H1 (cell line): ENCODE data around the gene TNFAIP2. TPM values are rescaled to one million over a fixed set of nuclear protein-coding genes. Genes with fewer than 3 reads are reported as not detected.

ENCODE experiments used
- ATF3 ChIP-seq: IDR thresholded peaks from 2 replicates; pipeline ENCODE4 v1.6.1; 2011; ENCODE audit warnings: low read depth, mild to moderate bottlenecking, low read length; ENCODE audit not compliant: insufficient read depth
- CHD7 ChIP-seq: fragments of 300-600 bp; sonication (generic); IDR thresholded peaks from 2 replicates; pipeline ENCODE4 v1.7.1; 2012; ENCODE audit warnings: low read length, moderate library complexity, mild to moderate bottlenecking, inconsistent platforms; ENCODE audit not compliant: insufficient replicate concordance
- FOSL1 ChIP-seq: IDR thresholded peaks from 2 replicates; pipeline ENCODE4 v1.6.1; 2011; ENCODE audit warnings: mild to moderate bottlenecking, low read depth, low read length, moderate library complexity; ENCODE audit not compliant: insufficient read depth
- GTF2F1 ChIP-seq: IDR thresholded peaks from 2 replicates; pipeline ENCODE4 v1.6.1; 2012; ENCODE audit warnings: low read depth, low read length, improper control_type of control experiment, borderline replicate concordance
- JUND ChIP-seq: IDR thresholded peaks from 2 replicates; pipeline ENCODE4 v1.6.1; 2011; ENCODE audit warnings: mild to moderate bottlenecking, improper control_type of control experiment, low read length
- NRF1 ChIP-seq: IDR thresholded peaks from 2 replicates; pipeline ENCODE4 v1.6.1; 2011; ENCODE audit warnings: mild to moderate bottlenecking, low read depth, low read length, improper control_type of control experiment
- PHF8 ChIP-seq: fragments of 200-600 bp; sonication (generic); conservative IDR thresholded peaks from 2 replicates; pipeline ENCODE4 v1.7.1; 2012; ENCODE audit warnings: low read depth, mild to moderate bottlenecking, inconsistent platforms, low read length, moderate library complexity
- RNF2 ChIP-seq: fragments of 200-900, 300-1000 bp; sonication (generic); IDR thresholded peaks from 2 replicates; pipeline ENCODE4 v1.7.1; 2016; ENCODE audit warnings: borderline replicate concordance, low read depth, mild to moderate bottlenecking, antibody characterized with exemption, low read length; ENCODE audit not compliant: poor library complexity, severe bottlenecking; ENCODE audit errors: missing control alignments
- SP4 ChIP-seq: IDR thresholded peaks from 2 replicates; pipeline ENCODE4 v1.6.1; 2012; ENCODE audit warnings: low read length, inconsistent platforms
- SUZ12 ChIP-seq: fragments of 200-600 bp; sonication (generic); IDR thresholded peaks from 2 replicates; pipeline ENCODE4 v1.6.1; 2012; ENCODE audit warnings: mild to moderate bottlenecking, inconsistent platforms, low read length, moderate library complexity, mixed read lengths
- TCF12 ChIP-seq: IDR thresholded peaks from 2 replicates; pipeline ENCODE4 v1.6.1; 2011; ENCODE audit warnings: low read depth, mild to moderate bottlenecking, low read length
- polyA plus RNA-seq, 7 experiments: library from polyadenylated mRNA; depleted of rRNA in 3 of 7; stranded (reverse) in 5 of 7; unstranded in 2 of 7; fragments of >200 nt in 5 of 7; fragments of 200-250 nt in 2 of 7; gene quantifications; 1 replicate in 5 of 7; 2 replicates in 1 of 7; 4 replicates in 1 of 7; pipeline versions ENCODE4 v1.2.1 to v1.2.3, GENCODE V29; 2011 to 2013; ENCODE audit warnings: missing spikeins in 2 of 7, mixed read lengths in 2 of 7
- total RNA-seq: library from RNA; stranded (reverse); fragmentation: NEBNext Ultra II Directional; extraction: Animal tissue kit (Norgen Biotek cat#: 25700); gene quantifications from 2 replicates; pipeline ENCODE4 v1.2.1, GENCODE V29; 2021

TNFAIP2 gene
- total and polyA plus RNA-seq, 2 of the 8 experiments (the other 6 are each of a cell fraction or from before 2014, with no cell fraction given): 28.3 to 34.5 TPM

- TF ChIP-seq CHD7 (no peak), SUZ12 (no peak), PHF8 (no peak), ATF3 (no peak), GTF2F1 (no peak), SP4 (no peak), RNF2 (no peak), JUND (no peak), TCF12 (peak; percentile 46; the same call in 1 of the 2 replicates), NRF1 (no peak), FOSL1 (no peak)
These were observed 3.6 kb downstream of the TNFAIP2 start (continued) for GRCh38 chr14:103126873-103127304.
